H1 (cell line): ENCODE data around the gene RAD51C. TPM values are rescaled to one million over a fixed set of nuclear protein-coding genes. Genes with fewer than 3 reads are reported as not detected.
A peak's percentile ranks its signal among the peaks of the same experiment; 100 is the strongest.

Source experiments
- BRCA1 ChIP-seq: IDR thresholded peaks from 2 replicates; pipeline ENCODE4 v1.6.1; 2012; ENCODE audit warnings: low read depth, low read length, improper control_type of control experiment
- CHD1 ChIP-seq: IDR thresholded peaks from 2 replicates; pipeline ENCODE4 v1.6.1; 2012; ENCODE audit warnings: low read depth, low read length, improper control_type of control experiment
- CHD2 ChIP-seq: IDR thresholded peaks from 2 replicates; pipeline ENCODE4 v1.6.1; 2012; ENCODE audit warnings: low read length, improper control_type of control experiment
- CTBP2 ChIP-seq: IDR thresholded peaks from 2 replicates; pipeline ENCODE4 v1.7.0; 2011; ENCODE audit warnings: borderline replicate concordance, mild to moderate bottlenecking, moderate library complexity, mixed read lengths, low read length; ENCODE audit not compliant: insufficient read depth, insufficient read length
- EP300 ChIP-seq, 2 experiments: IDR thresholded peaks; 1 replicate in 1 of 2; 2 replicates in 1 of 2; pipeline ENCODE4 v1.6.1; 2011 to 2012; ENCODE audit warnings: low read depth in 2 of 2, low read length in 2 of 2, mild to moderate bottlenecking in 2 of 2, borderline replicate concordance in 1 of 2, inconsistent platforms in 1 of 2, moderate library complexity in 1 of 2
- JUN ChIP-seq: IDR thresholded peaks from 2 replicates; pipeline ENCODE4 v1.6.1; 2011; ENCODE audit warnings: low read depth, mild to moderate bottlenecking, improper control_type of control experiment, low read length
- NANOG ChIP-seq: IDR thresholded peaks from 2 replicates; pipeline ENCODE4 v1.6.1; 2011; ENCODE audit warnings: low read length, low read depth, mild to moderate bottlenecking, inconsistent platforms; ENCODE audit not compliant: insufficient read depth, poor library complexity, severe bottlenecking
- POLR2AphosphoS5 ChIP-seq: IDR thresholded peaks from 2 replicates; pipeline ENCODE4 v1.6.1; 2011; ENCODE audit warnings: low read depth, low read length
- RBBP5 ChIP-seq: IDR thresholded peaks from 2 replicates; pipeline ENCODE4 v1.7.1; 2012; ENCODE audit warnings: low read depth, mild to moderate bottlenecking, inconsistent platforms, low read length, moderate library complexity, borderline replicate concordance
- RFX5 ChIP-seq: IDR thresholded peaks from 2 replicates; pipeline ENCODE4 v1.6.1; 2011; ENCODE audit warnings: low read depth, low read length, improper control_type of control experiment, borderline replicate concordance
- SIRT6 ChIP-seq: IDR thresholded peaks from one replicate; pipeline ENCODE4 v1.7.1; 2012; ENCODE audit warnings: low read length, inconsistent platforms
- SP1 ChIP-seq: IDR thresholded peaks from 2 replicates; pipeline ENCODE4 v1.6.1; 2011; ENCODE audit warnings: low read depth, low read length
- SP2 ChIP-seq: IDR thresholded peaks from 2 replicates; pipeline ENCODE4 v1.6.1; 2012; ENCODE audit warnings: mild to moderate bottlenecking, low read length, inconsistent platforms
- YY1 ChIP-seq: IDR thresholded peaks from 2 replicates; pipeline ENCODE4 v1.6.1; 2011; ENCODE audit warnings: low read depth, mild to moderate bottlenecking, low read length
- polyA plus RNA-seq, 7 experiments: library from polyadenylated mRNA; depleted of rRNA in 3 of 7; stranded (reverse) in 5 of 7; unstranded in 2 of 7; fragments of >200 nt in 5 of 7; fragments of 200-250 nt in 2 of 7; gene quantifications; 1 replicate in 5 of 7; 2 replicates in 1 of 7; 4 replicates in 1 of 7; pipeline versions ENCODE4 v1.2.1 to v1.2.3, GENCODE V29; 2011 to 2013; ENCODE audit warnings: missing spikeins in 2 of 7, mixed read lengths in 2 of 7
- total RNA-seq: library from RNA; stranded (reverse); fragmentation: NEBNext Ultra II Directional; extraction: Animal tissue kit (Norgen Biotek cat#: 25700); gene quantifications from 2 replicates; pipeline ENCODE4 v1.2.1, GENCODE V29; 2021
- TF ChIP-seq, protein P1 (sequence below), 3 experiments: IDR thresholded peaks; 1 replicate in 2 of 3; 2 replicates in 1 of 3; pipeline versions ENCODE4 v1.5.1 to v1.6.1; 2011; ENCODE audit warnings: low read length in 3 of 3, mild to moderate bottlenecking in 3 of 3, inconsistent platforms in 2 of 3, low read depth in 1 of 3, moderate library complexity in 1 of 3; ENCODE audit not compliant: insufficient read depth in 1 of 3; ENCODE audit errors: control extremely low read depth in 1 of 3

The RAD51C gene
- total and polyA plus RNA-seq, 2 of the 8 experiments (the other 6 are each of a cell fraction or from before 2014, with no cell fraction given) = 10.4 to 21.7 TPM

DNA sequence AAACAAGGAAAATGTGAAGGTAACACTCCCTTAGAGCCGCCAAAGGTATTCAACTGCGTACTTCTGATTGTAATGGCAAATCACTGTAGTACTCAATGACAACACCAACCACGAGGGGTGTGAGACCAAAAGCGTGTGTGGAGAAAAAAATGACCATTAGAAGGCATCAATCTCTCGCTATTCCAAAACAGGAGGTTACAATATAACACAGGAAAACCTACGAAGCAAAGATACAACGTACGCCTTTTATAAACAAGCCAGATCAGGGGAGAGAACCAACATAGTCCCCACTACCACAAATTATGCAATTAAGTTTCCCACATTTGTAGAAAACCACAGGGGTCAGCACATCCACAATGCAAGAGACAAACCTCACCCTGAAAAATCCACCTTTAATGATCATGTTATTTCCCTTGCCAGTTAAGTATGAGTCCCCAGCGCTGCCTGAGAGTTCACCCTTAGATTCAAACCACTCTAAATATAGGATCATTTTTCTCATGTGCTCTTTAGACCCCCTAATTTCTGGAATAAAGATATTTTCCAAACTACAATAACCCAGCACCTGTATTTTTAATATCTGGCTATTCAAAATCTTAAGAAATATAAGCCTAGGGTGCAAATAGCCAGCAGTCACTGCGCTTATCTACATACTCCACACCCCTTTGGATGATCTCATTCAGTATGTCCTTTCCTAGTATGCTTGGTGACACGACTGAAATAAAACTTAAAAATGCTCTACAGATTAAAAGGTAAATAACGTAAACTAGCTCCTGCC lies 13.0 kb upstream of the RAD51C start (continued):
- TF ChIP-seq BRCA1 (no peak), SP2 (no peak), SP1 (peak; percentile 80; the same call in 1 of the 2 replicates), SIRT6 (no peak), YY1 (no peak), POLR2AphosphoS5 (peak; percentile 99), EP300 (IDR thresholded peaks at IDR 0.05; ENCODE audit: borderline replicate concordance in 1 of 2, low read depth in 2 of 2, low read length in 2 of 2) (no peak), CHD1 (no peak), NANOG (no peak), RBBP5 (no peak), CTBP2 (no peak), CHD2 (no peak), RFX5 (no peak), JUN (no peak)
- TF ChIP-seq, protein P1, sequence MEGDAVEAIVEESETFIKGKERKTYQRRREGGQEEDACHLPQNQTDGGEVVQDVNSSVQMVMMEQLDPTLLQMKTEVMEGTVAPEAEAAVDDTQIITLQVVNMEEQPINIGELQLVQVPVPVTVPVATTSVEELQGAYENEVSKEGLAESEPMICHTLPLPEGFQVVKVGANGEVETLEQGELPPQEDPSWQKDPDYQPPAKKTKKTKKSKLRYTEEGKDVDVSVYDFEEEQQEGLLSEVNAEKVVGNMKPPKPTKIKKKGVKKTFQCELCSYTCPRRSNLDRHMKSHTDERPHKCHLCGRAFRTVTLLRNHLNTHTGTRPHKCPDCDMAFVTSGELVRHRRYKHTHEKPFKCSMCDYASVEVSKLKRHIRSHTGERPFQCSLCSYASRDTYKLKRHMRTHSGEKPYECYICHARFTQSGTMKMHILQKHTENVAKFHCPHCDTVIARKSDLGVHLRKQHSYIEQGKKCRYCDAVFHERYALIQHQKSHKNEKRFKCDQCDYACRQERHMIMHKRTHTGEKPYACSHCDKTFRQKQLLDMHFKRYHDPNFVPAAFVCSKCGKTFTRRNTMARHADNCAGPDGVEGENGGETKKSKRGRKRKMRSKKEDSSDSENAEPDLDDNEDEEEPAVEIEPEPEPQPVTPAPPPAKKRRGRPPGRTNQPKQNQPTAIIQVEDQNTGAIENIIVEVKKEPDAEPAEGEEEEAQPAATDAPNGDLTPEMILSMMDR (IDR thresholded peaks at IDR 0.05; ENCODE audit: control extremely low read depth in 1 of 3, insufficient read depth in 1 of 3, low read depth in 1 of 3, low read length in 3 of 3) = no peak
